Tongue (tissue), 2 donors: ENCODE measurements around the gene LDLRAD4. TPM values are rescaled to one million over a fixed set of nuclear protein-coding genes. Genes with fewer than 3 reads are reported as not detected.
"Not testable (repeated sequence)": the region's sequence is repeated elsewhere in the genome, so short reads cannot be mapped to it uniquely, and the experiment has no call there.

Experiments used
- DNase-seq: peaks from one replicate; pipeline ENCODE4 v3.0.0-alpha.2; 2015
- total RNA-seq: library from RNA; depleted of rRNA; stranded (reverse); fragments of >200 nt; gene quantifications from one replicate; pipeline ENCODE4 v1.2.3, GENCODE V29; 2014

LDLRAD4 gene
- total RNA-seq, 1 donor from 2014 or later = 36.7 TPM

GRCh38 chr18:13338318-13338717 lies 119.8 kb downstream of the LDLRAD4 start:
- DNase-seq = no peak

GRCh38 chr18:13339653-13340052 lies 121.1 kb downstream of the LDLRAD4 start:
- DNase-seq = no peak

- not testable (repeated sequence) for DNase-seq
Observed at GRCh38 chr18:13346449-13346848, 127.9 kb downstream of the LDLRAD4 start.

GRCh38 chr18:13353084-13353823 lies 134.7 kb downstream of the LDLRAD4 start:
- DNase-seq = no peak

- no peak for DNase-seq
Observed at GRCh38 chr18:13354402-13354801, 135.8 kb downstream of the LDLRAD4 start.

- no peak for DNase-seq
Observed at GRCh38 chr18:13356032-13356431, 137.5 kb downstream of the LDLRAD4 start.

DNA sequence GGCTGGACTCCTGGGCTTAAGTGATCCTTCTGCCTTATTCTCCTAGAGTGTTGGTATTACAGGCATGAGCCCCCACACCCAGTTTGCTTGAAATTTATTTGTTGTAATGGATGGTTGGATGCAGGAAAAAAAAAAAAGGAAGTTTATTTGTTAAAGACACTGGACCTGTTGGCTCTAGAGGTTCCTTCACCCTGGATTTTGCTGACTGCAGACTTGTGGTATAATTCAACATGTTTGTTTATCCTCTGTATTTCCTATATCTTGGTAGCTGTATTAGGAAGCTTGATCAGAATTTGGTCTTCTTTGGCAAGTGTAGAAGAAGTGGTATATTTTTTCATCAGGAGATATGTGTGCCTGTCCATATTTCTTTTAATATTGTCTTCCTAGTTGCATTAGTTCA lies 138.7 kb downstream of the LDLRAD4 start:
- no peak for DNase-seq

DNA sequence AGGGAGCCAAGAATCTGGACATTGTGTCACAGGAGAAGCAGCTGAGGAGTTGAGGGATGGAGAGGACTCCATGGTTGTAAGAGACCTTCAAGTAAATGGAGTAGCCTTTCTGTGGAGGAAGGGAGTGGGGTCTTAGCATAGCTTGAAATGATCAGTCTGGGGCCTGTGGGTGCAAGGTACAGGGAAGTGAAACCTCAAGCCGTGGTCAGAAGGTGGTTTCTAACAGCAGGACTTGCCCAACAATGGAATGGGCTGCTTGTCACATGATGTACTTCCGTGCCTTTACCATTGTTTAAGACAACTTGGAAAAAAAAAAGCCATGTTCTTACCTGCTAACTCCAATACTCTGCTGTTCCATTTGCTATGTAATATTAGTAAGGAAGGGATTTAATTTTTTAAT lies 140.7 kb downstream of the LDLRAD4 start:
- no peak for DNase-seq

- DNase-seq = peak; percentile 57
Observed at GRCh38 chr18:13361431-13361830, 142.9 kb downstream of the LDLRAD4 start.

DNA sequence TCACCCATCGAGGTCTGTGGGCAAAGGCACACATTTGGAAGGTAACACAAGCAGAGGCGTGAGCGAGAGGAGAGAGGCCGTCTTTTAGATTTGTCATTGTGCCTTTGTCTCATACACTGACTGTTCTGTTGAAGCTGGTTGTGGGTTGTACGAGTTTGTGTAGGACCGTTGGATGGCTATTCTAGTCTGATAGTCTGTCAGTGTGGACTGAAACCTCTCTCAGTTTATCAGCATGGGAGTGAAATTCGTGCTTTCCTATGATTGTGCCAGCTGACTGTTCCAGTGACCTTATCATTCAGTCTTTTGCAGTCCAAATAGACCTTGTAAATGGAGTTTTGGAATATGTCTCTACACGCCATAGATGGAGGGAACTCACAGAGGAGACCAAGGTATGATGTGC lies 143.5 kb downstream of the LDLRAD4 start:
- no peak for DNase-seq

GRCh38 chr18:13362607-13363006 lies 144.0 kb downstream of the LDLRAD4 start:
- DNase-seq = no peak

DNA sequence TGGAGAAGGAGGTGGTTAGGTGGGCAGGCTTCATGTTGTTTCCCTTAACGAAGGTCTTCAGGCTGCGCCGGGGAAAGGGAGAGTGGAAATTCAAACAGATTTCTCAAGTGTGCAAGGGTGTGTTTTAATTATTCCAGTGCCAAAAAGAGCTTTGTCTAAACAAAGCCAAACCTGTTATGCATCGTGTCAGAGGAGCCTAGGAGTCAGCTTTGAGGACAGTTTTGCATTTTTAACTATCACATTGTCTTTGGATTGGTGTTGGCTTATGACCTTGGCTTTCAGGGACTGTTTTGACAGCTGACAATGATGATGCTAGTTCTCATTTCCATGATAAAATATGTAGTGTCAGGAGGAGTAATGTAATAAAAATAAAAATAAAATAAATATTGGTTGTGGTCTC lies 144.8 kb downstream of the LDLRAD4 start:
- no peak for DNase-seq

DNA sequence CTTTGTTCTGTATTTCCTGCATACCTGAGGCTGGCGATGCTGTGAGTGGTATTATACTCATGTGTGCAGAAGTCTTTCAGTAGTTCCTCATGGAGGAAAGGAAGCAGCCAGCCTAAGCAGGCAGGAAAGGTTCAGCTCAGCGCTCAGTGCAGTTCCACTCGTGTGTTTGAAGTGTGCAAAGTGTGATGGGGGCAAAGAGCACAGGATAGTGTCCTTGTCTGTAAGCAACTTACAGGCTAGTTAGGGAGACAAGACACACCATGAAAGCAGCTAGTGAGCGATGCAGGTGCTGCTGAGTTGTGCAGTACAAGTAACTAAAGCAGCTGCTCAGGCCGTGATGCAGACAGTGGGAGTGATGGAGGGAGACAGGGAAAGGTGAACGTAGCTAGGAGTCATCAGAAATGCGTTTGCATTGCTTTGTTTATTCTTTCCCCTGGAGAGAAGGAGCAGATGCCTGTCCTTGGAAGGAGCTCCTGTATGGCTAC lies 146.2 kb downstream of the LDLRAD4 start:
- DNase-seq = no peak

DNA sequence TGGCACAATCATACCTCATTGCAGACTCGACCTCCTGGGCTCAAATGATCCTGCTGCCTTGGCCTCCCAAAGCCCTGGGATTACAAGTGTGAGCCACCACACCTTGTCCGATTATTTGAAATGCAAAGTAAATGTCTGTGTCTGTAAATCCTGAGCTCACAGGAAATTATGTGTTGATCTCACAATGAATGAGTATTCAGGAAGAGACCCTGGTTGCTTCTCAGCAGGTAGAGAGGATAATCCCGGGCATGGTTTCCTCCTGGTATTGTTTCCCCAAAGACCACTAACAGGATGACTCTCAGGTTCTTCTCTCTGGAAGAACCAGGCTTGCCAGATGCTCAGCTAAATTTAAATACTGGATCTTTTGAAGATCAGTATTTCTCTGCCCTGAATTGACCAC lies 147.6 kb downstream of the LDLRAD4 start:
- no peak for DNase-seq

DNA sequence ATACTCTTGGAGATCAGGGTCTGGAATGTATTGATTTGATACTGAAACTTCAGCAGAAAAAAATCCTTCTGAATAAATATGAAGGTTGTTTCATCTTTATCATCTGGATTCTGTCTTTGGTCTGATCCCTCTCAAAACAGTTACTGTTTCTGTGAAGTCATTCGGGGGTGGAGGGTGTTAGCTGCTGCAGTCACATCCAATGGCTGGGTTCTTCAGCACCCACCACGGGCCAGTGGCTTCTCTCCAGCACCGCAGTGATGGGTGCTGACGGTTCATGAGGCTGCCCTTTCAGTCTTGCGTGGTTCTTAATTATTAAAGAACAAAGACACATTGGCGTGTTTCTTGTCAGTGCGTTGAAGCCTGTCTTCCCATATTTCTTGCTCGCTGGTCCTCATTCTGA lies 148.0 kb downstream of the LDLRAD4 start:
- DNase-seq = no peak

DNA sequence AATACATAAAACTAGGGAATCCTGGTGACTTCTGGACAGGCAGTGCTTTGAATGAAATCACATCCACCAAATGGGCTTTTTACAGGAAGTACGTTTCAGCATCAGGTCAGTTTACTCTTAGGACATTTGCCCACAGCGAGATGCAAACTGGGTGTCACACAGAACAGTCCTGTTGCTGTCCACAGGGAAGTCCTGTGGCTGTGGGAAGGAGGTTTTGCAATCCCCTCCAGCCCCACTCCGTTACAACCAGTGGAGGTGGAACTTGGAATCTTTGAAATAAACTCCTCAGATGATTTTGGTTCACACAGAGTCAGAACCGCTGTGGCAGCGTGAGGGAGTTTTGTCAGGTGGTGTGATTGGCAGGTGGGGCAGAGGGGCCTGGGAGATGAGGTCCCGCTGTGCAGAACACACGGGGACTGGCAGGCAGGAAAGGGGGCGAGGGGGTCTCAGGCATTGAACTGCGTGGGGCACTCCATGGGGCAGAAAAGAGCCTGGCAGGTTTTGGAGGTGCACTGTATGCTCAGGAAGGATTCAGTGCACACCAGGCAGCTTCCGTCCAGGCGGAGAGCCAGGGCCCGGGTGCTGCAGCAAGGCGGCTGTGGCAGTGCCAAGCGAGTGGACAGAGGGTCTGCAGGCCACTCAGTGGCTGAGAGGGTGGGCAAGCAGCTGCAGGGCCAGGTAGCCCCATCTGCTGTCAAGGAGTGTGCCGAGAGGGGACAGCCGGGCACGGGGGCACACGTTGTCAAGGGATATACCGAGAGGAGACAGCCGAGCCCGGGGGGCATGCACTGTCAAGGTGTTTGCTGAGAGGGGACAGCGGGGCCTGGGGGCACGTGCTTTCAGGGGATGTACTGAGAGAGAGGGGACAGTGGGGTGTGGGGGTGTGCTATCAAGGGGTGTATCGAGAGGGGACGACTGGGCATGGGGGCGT lies 148.7 kb downstream of the LDLRAD4 start:
- no peak for DNase-seq

DNA sequence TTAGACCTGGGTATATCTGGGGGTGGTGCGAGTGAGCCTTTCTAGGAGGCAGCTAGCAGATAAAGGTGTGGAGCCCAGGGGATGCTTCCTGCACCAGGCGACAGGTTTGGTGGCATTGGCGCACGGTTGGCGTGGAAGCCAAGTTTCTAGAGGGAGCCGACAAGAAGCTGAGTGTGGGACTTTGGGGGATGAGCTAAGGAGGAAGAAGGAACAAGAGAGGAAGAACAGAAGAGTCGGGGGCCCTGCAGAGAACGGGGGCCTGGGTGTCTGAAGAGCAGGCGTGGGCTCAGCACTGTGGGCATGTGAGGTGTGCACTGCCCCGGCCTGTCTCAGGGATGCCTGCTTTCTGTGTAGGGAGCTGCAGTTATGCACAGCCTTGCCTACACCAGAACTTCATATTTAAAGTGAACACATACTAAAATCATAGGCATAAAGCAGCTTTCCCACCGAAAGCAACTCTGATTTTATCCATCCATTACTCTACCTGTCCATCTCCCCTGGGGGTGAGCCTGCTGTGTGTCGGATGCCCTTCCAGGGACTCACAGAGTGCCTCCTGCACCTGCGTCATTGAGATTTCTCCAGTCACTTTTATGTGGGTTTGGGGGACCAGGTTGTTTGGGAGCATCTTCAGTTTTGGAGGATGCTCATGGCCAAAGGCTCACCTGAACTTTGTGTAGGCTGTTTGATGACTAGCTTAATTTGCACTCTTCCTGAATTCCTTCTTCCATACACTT lies 149.7 kb downstream of the LDLRAD4 start:
- DNase-seq = no peak

DNA sequence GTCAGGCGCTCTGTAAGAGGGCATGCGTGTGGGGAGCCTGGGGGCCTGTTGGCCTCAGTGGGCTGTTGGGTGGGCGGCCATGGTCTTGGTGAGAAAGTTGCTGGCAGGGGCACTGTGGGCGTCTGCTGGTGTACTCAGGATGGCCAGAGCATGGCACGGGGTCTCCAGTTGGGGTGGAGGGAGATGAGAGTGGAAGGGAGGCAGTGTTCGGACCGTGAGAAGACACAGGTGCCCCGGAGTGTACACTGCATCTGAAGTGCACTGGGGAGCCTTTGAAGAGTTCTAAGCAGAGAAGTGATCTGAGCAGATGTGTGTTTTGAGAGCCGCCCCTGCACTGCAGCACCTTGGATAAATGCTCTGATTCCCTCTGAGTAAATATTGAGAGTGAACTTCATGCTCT lies 150.8 kb downstream of the LDLRAD4 start:
- DNase-seq = no peak

GRCh38 chr18:13369756-13370510 lies 151.4 kb downstream of the LDLRAD4 start:
- peak; percentile 26 for DNase-seq

- DNase-seq = no peak
Observed at GRCh38 chr18:13370995-13371625, 152.6 kb downstream of the LDLRAD4 start.

- DNase-seq = no peak
Observed at GRCh38 chr18:13371689-13372418, 153.3 kb downstream of the LDLRAD4 start.
